H1 (cell line): Measurements from ENCODE around the gene BAD. TPM values are rescaled to one million over a fixed set of nuclear protein-coding genes. Genes with fewer than 3 reads are reported as not detected.

ENCODE experiments used
- CTCF ChIA-PET: fragments of 300-600 bp; sonication (Branson Sonifier 250); formaldehyde crosslinking; loops from one replicate; lab custom pipeline; 2021; ENCODE audit not compliant: partially characterized antibody; lab: Charles Lee
- POLR2A ChIA-PET: fragments of 300-600 bp; sonication (Branson Sonifier 250); formaldehyde crosslinking; loops from one replicate; lab custom pipeline; 2021; ENCODE audit warnings: inconsistent platforms; ENCODE audit not compliant: partially characterized antibody; lab: Charles Lee
- DNase-seq, 2 experiments: peaks; one replicate each; pipeline versions ENCODE4 v3.0.0 to v3.0.0-alpha.2; 2010 to 2022; ENCODE audit warnings: low spot score in 2 of 2, low read depth in 1 of 2, mixed read lengths in 1 of 2
- FAIRE-seq: peaks from 2 replicates; lab custom pipeline; 2011; peaks lifted over from hg19 to GRCh38; lab: Jason Lieb, UNC
- H2AFZ ChIP-seq: 2 replicates; pipeline ENCODE4 v1.8.1; 2012; ENCODE audit warnings: low read length, inconsistent platforms
- H2AK5ac ChIP-seq: 2 replicates; pipeline ENCODE4 v1.6.1; 2013; ENCODE audit warnings: low read depth, low read length
- H2BK120ac ChIP-seq: replicated peaks from 2 replicates; pipeline ENCODE3; 2013; ENCODE audit warnings: low read depth, low read length, inconsistent platforms
- H2BK12ac ChIP-seq: 2 replicates; pipeline ENCODE4 v1.6.1; 2013; ENCODE audit warnings: low read depth, low read length
- H2BK15ac ChIP-seq: 2 replicates; pipeline ENCODE4 v1.6.1; 2013; ENCODE audit warnings: low read length
- H2BK20ac ChIP-seq: 2 replicates; pipeline ENCODE4 v1.6.1; 2013; ENCODE audit warnings: low read length
- H2BK5ac ChIP-seq: 2 replicates; pipeline ENCODE4 v1.6.1; 2013; ENCODE audit warnings: low read depth, low read length
- H3K14ac ChIP-seq: 2 replicates; pipeline ENCODE4 v1.6.1; 2013; ENCODE audit warnings: inconsistent platforms; ENCODE audit not compliant: insufficient read length
- H3K18ac ChIP-seq: 2 replicates; pipeline ENCODE4 v1.6.1; 2013; ENCODE audit warnings: low read length; ENCODE audit errors: extremely low read depth
- H3K23ac ChIP-seq: 2 replicates; pipeline ENCODE4 v1.6.1; 2013; ENCODE audit warnings: inconsistent platforms; ENCODE audit not compliant: insufficient read length
- H3K23me2 ChIP-seq: 2 replicates; pipeline ENCODE4 v1.6.1; 2013; ENCODE audit warnings: low read depth, low read length
- H3K27ac ChIP-seq: 2 replicates; pipeline ENCODE4 v1.6.1; 2011; ENCODE audit warnings: low read depth, low read length, inconsistent platforms
- H3K27me3 ChIP-seq, 4 experiments: replicated peaks in 1 of 4; 1 replicate in 1 of 4; 2 replicates in 3 of 4; pipeline versions ENCODE4 v1.6.1 to v1.8.1; 2011 to 2013; ENCODE audit warnings: low read length in 3 of 4, mild to moderate bottlenecking in 3 of 4, inconsistent platforms in 2 of 4, mixed read lengths in 2 of 4, moderate library complexity in 1 of 4; ENCODE audit not compliant: control insufficient read depth in 3 of 4, insufficient read depth in 3 of 4; ENCODE audit errors: extremely low read depth in 1 of 4
- H3K36me3 ChIP-seq, 4 experiments: 2 replicates each; pipeline versions ENCODE4 v1.6.1 to v1.8.1; 2011 to 2013; ENCODE audit warnings: mild to moderate bottlenecking in 4 of 4, low read length in 3 of 4, moderate library complexity in 2 of 4, control low read depth in 1 of 4, inconsistent platforms in 1 of 4; ENCODE audit not compliant: insufficient read depth in 4 of 4, control insufficient read depth in 2 of 4
- H3K4ac ChIP-seq: replicated peaks from 2 replicates; pipeline ENCODE3; 2013; ENCODE audit warnings: low read length, low read depth, mixed read lengths, inconsistent platforms; ENCODE audit not compliant: insufficient read length
- H3K4me1 ChIP-seq, 4 experiments: replicated peaks in 1 of 4; 1 replicate in 1 of 4; 2 replicates in 3 of 4; pipeline versions ENCODE4 v1.6.1 to v1.8.1; 2011 to 2013; ENCODE audit warnings: low read length in 3 of 4, inconsistent platforms in 2 of 4, mixed read lengths in 1 of 4; ENCODE audit not compliant: insufficient read depth in 4 of 4, control insufficient read depth in 3 of 4
- H3K4me2 ChIP-seq, 2 experiments: 2 replicates each; pipeline versions ENCODE4 v1.6.1 to v1.8.1; 2011 to 2013; ENCODE audit warnings: low read depth in 2 of 2, low read length in 2 of 2, control low read depth in 1 of 2, inconsistent platforms in 1 of 2, mild to moderate bottlenecking in 1 of 2; ENCODE audit not compliant: insufficient read depth in 1 of 2
- H3K4me3 ChIP-seq, 4 experiments: fragments of 200-600, 300-600 bp in 1 of 4; sonication (generic), shearing (Covaris generic), sonication (Bioruptor Twin) in 1 of 4; 2 replicates each; pipeline versions ENCODE4 v1.5.1 to v1.8.1; 2011 to 2016; ENCODE audit warnings: low read length in 4 of 4, low read depth in 3 of 4, control low read depth in 2 of 4, inconsistent platforms in 2 of 4, mild to moderate bottlenecking in 2 of 4, mixed read lengths in 1 of 4, moderate library complexity in 1 of 4; ENCODE audit not compliant: insufficient read depth in 2 of 4; ENCODE audit errors: extremely low read depth in 1 of 4
- H3K56ac ChIP-seq: replicated peaks from 2 replicates; pipeline ENCODE3; 2013; ENCODE audit warnings: low read depth, mild to moderate bottlenecking, mixed read lengths, low read length, inconsistent platforms; ENCODE audit not compliant: insufficient read length
- H3K79me1 ChIP-seq: 2 replicates; pipeline ENCODE4 v1.6.1; 2013; ENCODE audit warnings: low read depth, low read length, control low read depth
- H3K79me2 ChIP-seq, 2 experiments: 2 replicates each; pipeline versions ENCODE4 v1.6.1 to v1.8.1; 2012 to 2013; ENCODE audit warnings: low read length in 2 of 2, mild to moderate bottlenecking in 2 of 2, inconsistent platforms in 1 of 2; ENCODE audit not compliant: insufficient read depth in 2 of 2, control insufficient read depth in 1 of 2
- H3K9ac ChIP-seq, 4 experiments: replicated peaks in 1 of 4; 1 replicate in 1 of 4; 2 replicates in 3 of 4; pipeline versions ENCODE4 v1.6.1 to v1.8.1; 2011 to 2013; ENCODE audit warnings: low read depth in 3 of 4, low read length in 3 of 4, control low read depth in 2 of 4, mild to moderate bottlenecking in 2 of 4, moderate library complexity in 2 of 4, inconsistent platforms in 1 of 4; ENCODE audit errors: extremely low read depth in 1 of 4
- H3K9me3 ChIP-seq, 2 experiments: 2 replicates each; pipeline versions ENCODE4 v1.6.1 to v1.8.1; 2012 to 2013; ENCODE audit warnings: mild to moderate bottlenecking in 2 of 2, moderate library complexity in 2 of 2, control low read depth in 1 of 2, inconsistent platforms in 1 of 2, low read depth in 1 of 2, low read length in 1 of 2, mixed read lengths in 1 of 2; ENCODE audit not compliant: insufficient read depth in 2 of 2
- H4K20me1 ChIP-seq, 2 experiments: replicated peaks in 1 of 2; 2 replicates each; pipeline versions ENCODE3 to v1.8.1; 2011 to 2013; ENCODE audit warnings: inconsistent platforms in 2 of 2, low read length in 2 of 2, mild to moderate bottlenecking in 1 of 2; ENCODE audit not compliant: insufficient read depth in 2 of 2, control insufficient read depth in 1 of 2
- H4K5ac ChIP-seq: 2 replicates; pipeline ENCODE4 v1.6.1; 2013; ENCODE audit warnings: low read length, low read depth, mixed read lengths, inconsistent platforms; ENCODE audit not compliant: insufficient read length
- H4K8ac ChIP-seq: 2 replicates; pipeline ENCODE4 v1.8.0; 2013; ENCODE audit warnings: mild to moderate bottlenecking, moderate library complexity, low read length, inconsistent platforms; ENCODE audit not compliant: insufficient read depth; ENCODE audit errors: extremely low read depth
- H4K91ac ChIP-seq: replicated peaks from 2 replicates; pipeline ENCODE3; 2013; ENCODE audit warnings: low read length, mixed read lengths, inconsistent platforms; ENCODE audit not compliant: insufficient read length
- CTBP2 ChIP-seq: IDR thresholded peaks from 2 replicates; pipeline ENCODE4 v1.7.0; 2011; ENCODE audit warnings: borderline replicate concordance, mild to moderate bottlenecking, moderate library complexity, mixed read lengths, low read length; ENCODE audit not compliant: insufficient read depth, insufficient read length
- E2F6 ChIP-seq: IDR thresholded peaks from 2 replicates; pipeline ENCODE4 v1.6.1; 2012; ENCODE audit warnings: inconsistent platforms
- FOSL1 ChIP-seq: IDR thresholded peaks from 2 replicates; pipeline ENCODE4 v1.6.1; 2011; ENCODE audit warnings: mild to moderate bottlenecking, low read depth, low read length, moderate library complexity; ENCODE audit not compliant: insufficient read depth
- JUND ChIP-seq: IDR thresholded peaks from 2 replicates; pipeline ENCODE4 v1.6.1; 2011; ENCODE audit warnings: mild to moderate bottlenecking, improper control_type of control experiment, low read length
- KDM4A ChIP-seq: IDR thresholded peaks from one replicate; pipeline ENCODE4 v1.7.1; 2012; ENCODE audit warnings: low read depth, mild to moderate bottlenecking, moderate library complexity, low read length, inconsistent platforms; ENCODE audit not compliant: severe bottlenecking
- RAD21 ChIP-seq, 2 experiments: IDR thresholded peaks in 1 of 2; conservative IDR thresholded peaks in 1 of 2; 2 replicates each; pipeline ENCODE4 v1.6.1; 2011; ENCODE audit warnings: low read depth in 2 of 2, low read length in 2 of 2, improper control_type of control experiment in 1 of 2, inconsistent platforms in 1 of 2, mild to moderate bottlenecking in 1 of 2, moderate library complexity in 1 of 2
- RBBP5 ChIP-seq: IDR thresholded peaks from 2 replicates; pipeline ENCODE4 v1.7.1; 2012; ENCODE audit warnings: low read depth, mild to moderate bottlenecking, inconsistent platforms, low read length, moderate library complexity, borderline replicate concordance
- SP1 ChIP-seq: IDR thresholded peaks from 2 replicates; pipeline ENCODE4 v1.6.1; 2011; ENCODE audit warnings: low read depth, low read length
- SRF ChIP-seq: IDR thresholded peaks from 2 replicates; pipeline ENCODE4 v1.6.1; 2011; ENCODE audit warnings: mild to moderate bottlenecking, low read depth, low read length, moderate library complexity
- TAF1 ChIP-seq: IDR thresholded peaks from 2 replicates; pipeline ENCODE4 v1.6.1; 2011; ENCODE audit warnings: mild to moderate bottlenecking, low read depth, low read length
- TCF12 ChIP-seq: IDR thresholded peaks from 2 replicates; pipeline ENCODE4 v1.6.1; 2011; ENCODE audit warnings: low read depth, mild to moderate bottlenecking, low read length
- TEAD4 ChIP-seq: IDR thresholded peaks from 2 replicates; pipeline ENCODE4 v1.6.1; 2012; ENCODE audit warnings: low read depth, low read length, inconsistent platforms, mixed read lengths
- ZNF274 ChIP-seq: IDR thresholded peaks from 2 replicates; pipeline ENCODE4 v1.7.0; 2012; ENCODE audit warnings: low read length, borderline replicate concordance; ENCODE audit errors: extremely low read depth
- WGBS, 2 experiments: shearing (Covaris generic) in 1 of 2; methylation state at CpG; one replicate each; pipeline versions ENCODE4 v1.1.6 to v1.1.7; 2013 to 2015; ENCODE audit warnings: low lambda C conversion rate in 2 of 2, mixed read lengths in 2 of 2, inconsistent platforms in 1 of 2, low coverage in 1 of 2, missing lambda C conversion rate in 1 of 2; ENCODE audit not compliant: insufficient replicate concordance in 2 of 2, insufficient coverage in 1 of 2, insufficient read length in 1 of 2; ENCODE audit errors: extremely low coverage in 1 of 2, missing lambda C conversion rate in 1 of 2; 5-methylcytosine and 5-hydroxymethylcytosine counted together
- polyA plus RNA-seq, 7 experiments: library from polyadenylated mRNA; depleted of rRNA in 3 of 7; stranded (reverse) in 5 of 7; unstranded in 2 of 7; fragments of >200 nt in 5 of 7; fragments of 200-250 nt in 2 of 7; gene quantifications; 1 replicate in 5 of 7; 2 replicates in 1 of 7; 4 replicates in 1 of 7; pipeline versions ENCODE4 v1.2.1 to v1.2.3, GENCODE V29; 2011 to 2013; ENCODE audit warnings: missing spikeins in 2 of 7, mixed read lengths in 2 of 7
- total RNA-seq: library from RNA; stranded (reverse); fragmentation: NEBNext Ultra II Directional; extraction: Animal tissue kit (Norgen Biotek cat#: 25700); gene quantifications from 2 replicates; pipeline ENCODE4 v1.2.1, GENCODE V29; 2021

The BAD gene
- total and polyA plus RNA-seq, 2 of the 8 experiments (the other 6 are each of a cell fraction or from before 2014, with no cell fraction given) = 23.1 to 33.7 TPM

GRCh38 chr11:64261556-64262080 is 22.8 kb downstream of the BAD start:
- CTCF ChIA-PET = interaction anchor here (0.7 to 7.9 kb wide), 6 partner anchors 6 to 55 kb away, joined by 3 to 62 read pairs (median 6); partner anchors contain the start of genes CATSPERZ and FERMT3
- TF ChIP-seq SRF (no peak), KDM4A (no peak), RAD21 (IDR thresholded peaks at IDR 0.05 in 1 of 2, conservative IDR thresholded peaks at IDR 0.05 in 1 of 2; ENCODE audit: low read depth in 2 of 2, low read length in 2 of 2) (no peak), SP1 (no peak), TAF1 (no peak), CTBP2 (no peak), JUND (no peak), ZNF274 (no peak), E2F6 (no peak), FOSL1 (no peak), TEAD4 (no peak), RBBP5 (no peak), TCF12 (no peak)

More at GRCh38 chr11:64261556-64262080, 22.8 kb downstream of the BAD start:
- POLR2A ChIA-PET = interaction anchor here (1.2 to 11.9 kb wide), 5 partner anchors 5 to 39 kb away, joined by 3 to 352 read pairs (median 4); partner anchors contain the start of genes CATSPERZ, FKBP2, PLCB3 and PPP1R14B
- no peak overlapping the region for H2BK20ac ChIP-seq
- peaks cover 20 to 82% (median 38%) of the 10 kb centered on the region in 4 experiments for H3K36me3 ChIP-seq
- no peak overlapping the region for H2BK5ac ChIP-seq
- no peaks in the 10 kb centered on the region for H3K79me2 ChIP-seq
- DNase-seq (no peak), FAIRE-seq (no peak)
- WGBS, 2 experiments = 93% methylated on average over 16 of the region's 18 CpGs; no CpG with 5 or more reads in 1 of the 2 experiments
- H2BK15ac ChIP-seq = no peak overlapping the region
- H3K56ac ChIP-seq = no peak overlapping the region
- no peak overlapping the region for H3K4me3 ChIP-seq
- no peak overlapping the region for H3K27ac ChIP-seq
- no peak overlapping the region for H3K23ac ChIP-seq
- H3K4me1 ChIP-seq = no peaks in the 10 kb centered on the region; a peak in 3 of 7 replicates
- H3K79me1 ChIP-seq = no peaks in the 10 kb centered on the region
- no peak overlapping the region for H3K14ac ChIP-seq
- H2BK120ac ChIP-seq = no peak overlapping the region
- H4K5ac ChIP-seq = no peak overlapping the region
- no peak overlapping the region for H3K4ac ChIP-seq
- no peak overlapping the region for H4K8ac ChIP-seq
- H3K18ac ChIP-seq = no peak overlapping the region
- no peak overlapping the region for H3K9ac ChIP-seq
- peaks cover 8 to 21% of the 10 kb centered on the region in 2 experiments for H4K20me1 ChIP-seq
- no peak overlapping the region for H4K91ac ChIP-seq
- H3K27me3 ChIP-seq = no peaks in the 10 kb centered on the region
- no peaks in the 10 kb centered on the region for H3K23me2 ChIP-seq
- H2AFZ ChIP-seq = no peak overlapping the region
- no peak overlapping the region for H3K4me2 ChIP-seq
- H2AK5ac ChIP-seq = no peak overlapping the region
- no peaks in the 10 kb centered on the region for H3K9me3 ChIP-seq
- no peak overlapping the region for H2BK12ac ChIP-seq
